Measurements from ENCODE around the gene IHH. TPM values are rescaled to one million over a fixed set of nuclear protein-coding genes. Genes with fewer than 3 reads are reported as not detected.
A peak's percentile ranks its signal among the peaks of the same experiment; 100 is the strongest.

IHH gene
- total RNA-seq, 1 experiment from 2014 or later = not detected

DNA sequence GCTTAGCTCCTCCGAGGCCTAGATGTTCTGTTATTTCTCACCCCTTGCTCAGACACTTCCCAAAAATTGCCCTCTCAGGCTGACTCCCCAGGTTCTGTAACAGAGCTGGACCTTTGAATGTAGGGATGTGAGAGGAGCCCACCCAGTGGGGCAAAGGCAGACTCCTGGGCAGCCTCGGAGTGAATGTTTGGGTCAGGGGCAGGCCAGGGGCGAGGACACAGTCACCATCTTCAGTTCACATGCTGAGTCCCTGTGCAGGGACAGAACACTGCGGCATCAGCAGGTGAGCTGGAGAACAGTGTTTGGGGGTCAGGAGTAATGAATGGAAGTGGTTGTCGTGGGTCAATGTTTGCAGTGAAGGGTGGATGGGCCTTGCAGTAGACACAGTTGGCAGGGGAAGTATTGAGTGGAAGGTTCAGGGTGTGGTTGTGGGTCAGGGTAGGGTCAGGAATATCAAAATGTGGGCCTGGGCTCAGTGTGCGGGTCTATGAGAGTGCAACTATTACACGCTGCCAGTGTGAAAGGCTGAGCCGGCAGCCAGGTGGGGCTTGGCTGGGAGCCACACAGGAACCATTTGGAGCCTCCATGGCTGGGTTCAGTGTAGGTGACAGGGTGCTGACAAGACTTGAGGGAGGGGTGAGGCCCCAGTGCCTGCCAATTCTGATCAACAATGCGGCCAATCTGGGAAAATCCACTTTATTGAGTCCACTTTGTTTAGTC lies 4.4 kb downstream of the IHH start:
- in situ Hi-C loops (cut with HindIII; ENCODE audit: low pct_unique_long_range_greater_than_20kb, low sequenced_read_pairs) = no loop called here

DNA sequence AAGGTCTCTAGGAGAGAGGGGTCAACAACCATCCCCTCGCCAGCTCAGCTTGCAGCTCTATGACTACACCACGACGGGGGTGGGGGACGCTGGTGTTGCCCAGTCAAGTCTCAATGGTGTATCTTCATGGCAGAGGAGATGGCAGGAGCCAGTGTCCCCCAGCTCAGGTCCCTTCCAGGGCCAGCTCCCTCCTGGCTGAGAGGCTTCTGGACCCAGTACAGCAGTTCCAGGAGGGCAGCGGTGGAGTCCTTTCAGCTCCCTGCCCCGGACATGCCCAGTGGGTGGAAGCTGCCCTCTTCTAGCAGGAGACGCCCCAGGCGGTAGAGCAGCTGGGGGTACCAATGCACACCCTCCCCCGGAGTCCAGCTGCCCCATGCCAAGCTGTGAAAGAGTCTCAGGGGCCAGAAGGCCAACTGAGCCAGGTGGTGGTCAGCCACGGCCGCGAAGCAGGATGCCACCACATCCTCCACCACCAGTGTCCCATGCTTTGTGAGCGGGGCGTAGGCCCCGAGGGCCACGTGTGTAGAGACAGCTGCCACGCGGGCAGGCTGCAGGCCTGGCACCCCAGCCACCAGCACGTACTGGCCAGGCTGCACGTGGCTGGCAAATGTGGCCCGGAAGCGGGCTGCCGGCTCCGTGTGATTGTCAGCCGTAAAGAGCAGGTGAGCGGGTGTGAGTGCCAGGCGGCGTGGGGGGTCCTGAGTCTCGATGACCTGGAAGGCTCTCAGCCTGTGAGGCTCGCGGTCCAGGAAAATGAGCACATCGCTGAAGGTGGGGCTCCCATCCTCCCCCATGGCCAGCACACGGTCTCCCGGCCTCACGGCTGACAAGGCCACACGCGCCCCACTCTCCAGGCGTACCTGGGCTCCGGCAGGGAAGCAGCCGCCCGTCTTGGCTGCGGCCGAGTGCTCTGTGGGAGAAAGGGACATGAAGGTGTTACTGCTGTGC lies 5.5 kb downstream of the IHH start:
- no peak for DNase-seq (ENCODE audit: low read depth, low spot score)
- in situ Hi-C loops (cut with HindIII; ENCODE audit: low pct_unique_long_range_greater_than_20kb, low sequenced_read_pairs) = no loop called here

More for the DNA sequence above, 4.4 kb downstream of the IHH start:
- DNase-seq (ENCODE audit: low read depth, low spot score) = no peak

DNA sequence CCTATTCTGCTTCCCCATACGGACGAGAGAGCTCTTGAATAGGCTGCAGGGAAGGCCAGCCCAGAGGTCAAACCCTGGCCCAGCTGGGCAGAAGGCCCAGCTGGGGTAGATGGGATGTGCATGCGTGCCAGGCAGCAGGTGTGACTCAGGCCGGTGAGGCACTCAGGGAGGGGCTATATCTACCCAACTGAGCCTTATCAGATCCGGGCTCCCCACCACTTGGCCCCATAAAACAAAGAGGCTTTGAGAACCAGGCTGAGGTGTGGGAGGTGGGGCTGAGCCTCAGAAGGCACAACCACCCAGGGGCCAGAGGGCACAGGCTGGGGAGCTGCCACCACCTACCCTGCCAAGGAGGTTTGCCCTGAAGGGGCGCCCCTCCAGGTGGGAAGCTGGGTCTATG lies 11.4 kb downstream of the IHH start:
- DNase-seq (ENCODE audit: low read depth, low spot score) = no peak
- in situ Hi-C loops (cut with HindIII; ENCODE audit: low pct_unique_long_range_greater_than_20kb, low sequenced_read_pairs) = no loop called here

DNA sequence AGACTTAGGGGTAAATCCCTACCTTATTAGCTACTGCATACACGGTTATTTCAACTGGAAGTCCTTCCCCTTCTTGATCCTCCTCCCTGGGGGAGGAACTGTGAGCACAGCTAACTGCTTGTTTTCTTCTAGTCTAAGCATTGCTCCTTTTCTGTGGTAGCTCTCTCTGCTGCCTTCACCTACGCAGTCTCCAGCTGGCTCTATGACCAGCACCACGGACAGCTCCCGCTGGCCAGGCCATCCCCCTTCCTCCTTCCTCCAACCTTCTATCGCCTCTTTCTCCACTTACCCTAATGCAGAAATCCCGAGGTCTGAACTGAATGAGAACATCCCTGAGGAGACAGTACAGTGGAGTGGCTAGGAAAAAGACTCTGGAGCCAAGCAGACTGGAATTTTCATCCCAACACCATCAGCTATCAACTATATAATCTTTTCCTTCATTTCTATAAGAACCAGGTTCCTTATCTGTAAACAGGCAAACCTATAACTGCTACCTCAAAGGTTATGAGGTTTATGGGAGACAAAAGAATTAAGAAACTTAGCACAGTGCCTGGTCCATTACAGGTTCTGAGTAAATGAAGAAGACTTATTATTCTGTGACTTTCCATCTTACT lies 14.7 kb downstream of the IHH start:
- in situ Hi-C loops (cut with HindIII; ENCODE audit: low pct_unique_long_range_greater_than_20kb, low sequenced_read_pairs) = no loop called here
- peak; percentile 46 for DNase-seq (ENCODE audit: low read depth, low spot score)

DNA sequence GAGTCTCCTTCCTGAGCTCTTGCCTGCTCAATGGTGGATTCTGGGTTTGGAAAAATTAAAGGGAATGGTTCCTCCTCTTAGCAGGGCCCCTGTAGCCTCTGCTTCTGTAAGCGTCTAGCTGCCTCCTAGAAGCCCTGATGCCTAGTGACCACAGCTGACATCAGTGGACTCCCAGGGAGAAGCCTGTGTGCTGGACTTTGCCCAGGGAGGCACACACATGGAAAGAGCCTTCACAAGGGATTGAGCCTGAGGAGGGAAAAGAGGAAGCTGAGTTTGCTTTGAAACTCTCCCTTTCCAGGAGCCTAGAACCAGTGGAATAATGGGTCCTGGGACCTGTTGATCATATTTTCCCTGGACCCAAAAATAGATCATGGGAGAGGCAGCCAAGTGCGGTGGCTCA lies 18.0 kb downstream of the IHH start:
- DNase-seq (ENCODE audit: low read depth, low spot score) = no peak
- in situ Hi-C loops (cut with HindIII; ENCODE audit: low pct_unique_long_range_greater_than_20kb, low sequenced_read_pairs) = no loop called here

DNA sequence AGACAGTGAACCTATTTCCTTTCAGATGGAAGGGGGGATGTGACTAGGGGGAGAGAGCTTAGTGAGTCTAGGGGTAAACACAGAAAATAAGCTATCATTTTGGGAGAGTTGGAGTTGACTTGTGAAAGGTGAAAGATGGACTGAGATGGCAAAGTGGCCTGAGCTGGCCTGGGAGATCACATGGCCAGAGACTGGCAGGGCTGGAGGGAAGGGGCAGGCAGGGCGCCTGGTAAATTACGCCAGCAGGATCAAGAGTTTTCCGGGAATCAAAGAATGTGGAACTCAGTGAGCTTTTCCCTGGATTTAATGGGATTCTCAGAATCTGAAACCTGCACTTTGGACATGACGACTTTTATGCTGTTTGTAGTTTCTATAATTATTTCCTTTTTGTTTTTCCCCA lies 18.6 kb downstream of the IHH start:
- in situ Hi-C loops (cut with HindIII; ENCODE audit: low pct_unique_long_range_greater_than_20kb, low sequenced_read_pairs) = no loop called here
- no peak for DNase-seq (ENCODE audit: low read depth, low spot score)

DNA sequence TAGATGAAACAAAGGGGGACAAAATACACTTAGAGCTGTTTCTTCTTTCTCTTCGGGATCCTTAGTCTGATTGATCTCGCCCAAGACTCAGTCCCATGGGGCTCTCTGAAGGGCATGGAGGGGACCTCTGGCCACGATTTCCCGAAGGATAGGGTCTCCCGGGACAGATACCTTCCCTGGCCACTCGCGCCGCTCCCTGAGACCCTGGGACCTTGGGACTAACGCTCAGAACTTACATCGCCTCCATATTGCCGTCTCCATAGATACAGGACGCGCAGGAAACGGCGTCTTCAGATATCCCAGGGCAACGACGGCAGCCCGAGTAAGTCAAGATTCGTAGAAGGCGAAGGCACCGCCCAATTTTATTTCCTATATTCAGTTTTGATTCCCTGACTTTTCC lies 19.5 kb downstream of the IHH start, which contains the start of gene CFAP65:
Gene CFAP65, minus strand, starts transcription at position 265 of the 400 bp plus-strand sequence. CDS start 2,468 bp downstream, outside the sequence.
- in situ Hi-C loops (cut with HindIII; ENCODE audit: low pct_unique_long_range_greater_than_20kb, low sequenced_read_pairs) = no loop called here

DNA sequence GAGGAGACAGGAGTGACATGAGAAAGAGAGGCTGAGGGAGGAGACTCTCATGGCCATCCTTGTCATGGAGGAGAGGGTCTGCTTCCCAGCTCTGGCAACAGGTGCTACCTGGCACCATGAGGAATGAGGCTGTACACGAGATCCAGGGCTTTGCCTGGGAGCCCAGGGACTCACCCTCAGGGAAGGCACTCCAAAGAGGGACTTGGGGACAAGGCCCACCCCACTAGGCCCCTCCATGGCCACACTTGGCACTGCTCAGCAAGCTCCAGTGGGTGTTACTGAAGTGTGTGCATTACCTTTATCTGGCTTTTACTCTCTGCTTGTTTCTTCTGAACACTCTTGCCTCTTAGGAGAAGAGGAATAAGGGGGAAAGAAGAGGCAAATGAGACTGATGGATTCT lies 22.1 kb downstream of the IHH start:
- no peak for DNase-seq (ENCODE audit: low read depth, low spot score)
- in situ Hi-C loops (cut with HindIII; ENCODE audit: low pct_unique_long_range_greater_than_20kb, low sequenced_read_pairs) = no loop called here

More for the DNA sequence above, 19.5 kb downstream of the IHH start, which contains the start of gene CFAP65:
- peak; percentile 76 for DNase-seq (ENCODE audit: low read depth, low spot score)

DNA sequence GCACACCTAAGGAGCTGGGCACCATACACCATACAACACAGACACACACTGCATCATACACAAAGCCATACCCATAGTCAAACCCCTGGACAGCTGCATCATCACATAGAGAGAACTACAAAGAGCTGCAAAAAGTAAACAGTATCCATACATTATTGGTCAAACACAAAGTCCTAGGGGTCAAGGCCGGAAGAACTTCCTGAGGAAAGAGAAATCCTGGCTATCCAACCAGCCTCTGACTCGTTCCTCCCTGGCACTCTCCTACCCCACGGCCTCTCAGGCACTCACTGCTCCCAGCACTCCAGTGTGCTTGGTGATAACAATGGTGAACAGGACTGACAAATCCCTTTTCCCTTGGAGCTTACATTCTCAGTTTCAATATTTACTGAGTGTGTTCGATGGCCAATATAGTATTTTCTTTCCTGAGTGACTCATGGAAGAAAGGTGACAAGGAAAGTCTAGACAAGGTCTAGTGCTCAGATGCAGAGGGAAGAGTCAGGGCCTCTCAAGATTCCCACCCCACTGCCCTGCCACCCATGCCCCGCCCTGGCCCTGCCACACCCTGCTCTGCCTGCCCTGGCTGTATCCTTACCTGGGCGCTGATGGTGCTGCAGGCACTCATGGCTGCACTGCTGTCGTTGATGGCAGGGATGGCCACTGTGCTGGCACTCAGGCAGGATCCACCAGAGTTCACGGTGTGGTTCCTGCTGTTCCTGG lies 22.8 kb downstream of the IHH start:
- no peak for DNase-seq (ENCODE audit: low read depth, low spot score)
- in situ Hi-C loops (cut with HindIII; ENCODE audit: low pct_unique_long_range_greater_than_20kb, low sequenced_read_pairs) = no loop called here

DNA sequence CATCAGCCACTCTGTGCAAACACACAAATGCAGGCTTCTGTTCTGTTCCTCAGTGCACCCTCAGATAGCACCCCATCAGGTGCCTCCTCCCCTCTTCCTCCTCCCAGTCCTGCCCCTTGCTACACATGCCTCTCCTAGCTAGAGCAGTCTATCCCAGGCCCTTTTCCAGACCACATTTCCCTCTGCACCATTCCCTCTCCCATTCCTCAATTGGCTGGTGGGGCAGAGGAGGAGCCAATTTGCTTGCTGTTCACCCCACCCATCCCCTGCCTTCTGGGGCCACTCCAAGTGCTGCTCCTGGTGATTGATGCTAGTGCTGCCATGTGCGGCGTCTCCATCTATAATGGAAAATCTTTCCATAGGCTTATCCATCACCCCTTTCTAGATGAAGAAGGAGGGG lies 24.8 kb downstream of the IHH start:
- in situ Hi-C loops (cut with HindIII; ENCODE audit: low pct_unique_long_range_greater_than_20kb, low sequenced_read_pairs) = no loop called here
- DNase-seq (ENCODE audit: low read depth, low spot score) = no peak

DNA sequence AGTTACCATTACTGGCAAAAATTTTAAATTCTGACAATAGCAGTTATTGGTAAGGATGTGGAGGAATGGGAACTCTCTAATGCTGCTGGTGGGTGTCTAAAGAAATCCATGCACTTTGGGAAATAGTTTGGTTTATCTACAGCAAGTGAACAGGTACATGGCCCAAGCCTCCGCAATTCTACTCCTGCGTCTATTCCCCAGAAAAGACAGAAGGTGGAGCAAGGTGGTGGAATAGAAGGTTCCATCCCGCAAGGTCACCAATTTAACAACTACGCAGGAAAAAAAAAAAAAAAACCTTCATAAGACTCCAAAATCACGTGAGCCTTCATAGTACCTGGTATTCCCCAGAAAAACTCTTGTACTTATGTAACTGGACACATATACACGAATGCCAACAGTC lies 25.9 kb downstream of the IHH start:
- in situ Hi-C loops (cut with HindIII; ENCODE audit: low pct_unique_long_range_greater_than_20kb, low sequenced_read_pairs) = no loop called here
- DNase-seq (ENCODE audit: low read depth, low spot score) = no peak

DNA sequence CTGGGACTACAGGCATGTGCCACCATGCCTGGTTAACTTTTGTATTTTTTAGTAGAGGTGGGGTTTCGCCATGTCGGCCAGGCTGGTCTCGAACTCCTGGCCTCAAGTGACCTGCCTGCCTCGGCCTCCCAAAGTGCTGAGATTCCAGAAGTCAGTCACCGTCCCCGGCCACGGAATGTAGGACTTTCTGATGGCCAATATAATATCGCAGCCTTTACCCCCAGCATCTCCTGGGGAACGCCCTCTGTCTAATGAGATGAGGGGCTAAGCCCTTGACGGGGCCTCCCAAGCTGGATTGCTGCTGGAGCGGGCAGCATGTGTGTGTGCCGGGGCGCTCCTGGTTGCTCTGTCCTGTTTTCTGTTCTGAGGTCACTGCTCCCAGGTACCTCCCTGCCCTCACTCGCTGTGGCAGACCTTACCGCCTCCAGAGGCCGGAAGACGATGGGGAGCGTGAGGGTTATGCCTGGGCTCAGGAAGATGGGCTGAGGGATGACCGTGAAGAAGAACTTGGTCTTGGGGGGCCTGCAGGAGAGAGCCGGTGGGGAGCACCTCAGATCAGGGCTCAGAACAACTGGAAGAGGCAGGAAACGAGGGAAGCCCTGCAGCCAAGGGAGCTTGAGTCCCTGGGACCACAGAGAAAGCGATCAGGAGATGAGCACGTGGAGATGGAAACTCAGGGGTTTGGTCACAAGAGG lies 28.5 kb downstream of the IHH start:
- DNase-seq (ENCODE audit: low read depth, low spot score) = peak; percentile 16
- in situ Hi-C loops (cut with HindIII; ENCODE audit: low pct_unique_long_range_greater_than_20kb, low sequenced_read_pairs) = no loop called here

DNA sequence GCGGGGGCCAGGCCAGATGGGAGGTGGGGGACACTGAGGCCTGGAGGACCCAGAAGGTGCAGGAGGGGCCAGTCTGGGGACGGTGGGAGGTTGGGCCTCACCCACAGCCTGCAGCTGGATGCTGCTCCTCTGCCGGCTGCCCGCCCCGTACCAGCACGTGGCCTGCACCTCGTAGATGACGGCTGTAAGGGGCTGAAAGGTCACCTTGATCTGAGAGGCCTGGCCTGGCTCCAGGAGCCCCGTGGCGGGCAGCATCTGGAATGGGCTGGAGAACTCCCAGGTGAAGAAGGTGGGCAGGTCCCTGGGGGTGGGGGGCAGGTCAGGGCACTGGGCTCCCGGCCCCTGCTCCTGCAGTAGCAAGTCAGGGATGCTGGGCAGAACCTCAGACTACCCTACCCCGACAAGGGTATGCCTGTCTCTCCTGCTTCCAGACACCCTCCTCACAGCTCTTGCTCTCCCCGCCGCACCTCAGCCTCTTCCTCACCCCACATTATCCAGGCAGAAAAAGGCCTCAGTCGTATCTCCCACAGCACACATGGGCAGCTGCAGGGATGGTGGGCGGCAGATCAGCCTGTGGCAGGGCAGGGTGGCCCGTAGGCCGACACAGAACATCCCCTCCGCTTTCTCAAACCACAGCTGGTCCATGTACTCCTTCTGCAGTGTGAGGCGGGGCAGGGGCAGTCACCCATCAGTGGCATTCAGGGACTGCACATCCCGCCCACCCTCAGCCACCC lies 29.5 kb downstream of the IHH start:
- in situ Hi-C loops (cut with HindIII; ENCODE audit: low pct_unique_long_range_greater_than_20kb, low sequenced_read_pairs) = no loop called here
- no peak for DNase-seq (ENCODE audit: low read depth, low spot score)

DNA sequence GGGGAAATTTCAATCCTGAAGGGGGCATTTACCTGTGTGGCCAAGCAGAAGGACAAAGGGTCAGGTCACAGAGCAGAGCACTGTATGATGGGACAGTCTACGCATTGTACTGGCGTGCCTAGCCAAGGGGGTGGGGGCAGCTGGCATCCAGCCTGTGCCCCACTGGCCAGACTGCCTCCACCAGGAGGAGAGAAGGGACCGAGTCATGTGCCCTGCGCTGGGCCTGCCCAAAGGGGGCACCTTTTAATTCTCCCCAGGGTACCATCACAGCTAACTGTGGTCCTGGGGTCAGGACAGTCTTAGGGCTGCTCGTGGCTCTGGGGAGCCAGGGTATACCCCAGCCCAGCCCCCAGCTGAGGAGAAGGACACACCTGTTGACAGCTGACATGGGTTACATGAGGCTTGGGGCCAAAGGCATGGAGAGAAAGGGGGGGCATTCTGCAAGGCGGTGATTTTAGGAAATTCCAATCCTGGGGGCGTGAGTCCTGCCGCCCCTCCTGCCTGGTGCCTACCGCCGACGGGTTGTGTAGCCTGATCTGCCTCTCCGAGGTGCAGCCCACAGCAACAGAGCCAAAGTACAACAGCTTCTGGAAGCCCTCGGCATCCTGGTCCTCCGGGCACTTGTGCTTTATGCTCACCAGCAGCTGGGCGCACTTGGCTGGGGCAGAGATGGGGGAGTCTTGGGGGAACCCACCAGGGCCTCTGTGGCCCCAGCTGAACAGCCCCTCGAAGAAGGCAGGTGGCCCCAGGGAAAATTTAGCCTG lies 30.4 kb downstream of the IHH start:
- no peak for DNase-seq (ENCODE audit: low read depth, low spot score)
- in situ Hi-C loops (cut with HindIII; ENCODE audit: low pct_unique_long_range_greater_than_20kb, low sequenced_read_pairs) = no loop called here

DNA sequence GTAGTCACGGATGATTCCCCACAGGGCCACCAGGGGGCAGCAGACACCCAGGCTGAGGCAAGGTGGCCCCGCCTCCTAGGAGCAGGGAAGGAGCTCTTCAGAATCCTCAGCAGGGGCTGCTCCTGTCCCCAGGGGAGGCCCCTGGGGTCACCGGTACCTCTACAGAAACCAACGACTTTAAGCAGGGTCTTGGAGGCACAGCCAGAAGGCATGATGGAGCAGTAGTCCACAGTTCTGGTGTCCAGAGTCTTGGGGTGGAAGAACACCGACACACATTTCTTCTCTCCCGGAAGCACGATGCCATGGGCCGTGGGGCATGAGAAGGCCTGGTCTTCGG lies 30.9 kb downstream of the IHH start:
- DNase-seq (ENCODE audit: low read depth, low spot score) = peak; percentile 82
- in situ Hi-C loops (cut with HindIII; ENCODE audit: low pct_unique_long_range_greater_than_20kb, low sequenced_read_pairs) = no loop called here
